MM.1S (cell line): ENCODE results near the gene PTPRD.

Experiments
- DNase-seq: peaks from one replicate; pipeline ENCODE4 v3.0.0-alpha.2; 2015
- H2AFZ ChIP-seq: fragments of 300-600 bp; sonication (generic); 2 replicates; pipeline ENCODE4 v1.6.0; 2016; ENCODE audit warnings: antibody characterized with exemption, low read length
- H3F3A ChIP-seq: fragments of 300-600 bp; sonication (generic); 2 replicates; pipeline ENCODE4 v1.6.1; 2016; ENCODE audit warnings: mild to moderate bottlenecking, antibody characterized with exemption, low read length, moderate library complexity, mixed read lengths; ENCODE audit not compliant: insufficient read depth
- H3K27ac ChIP-seq: fragments of 300-600 bp; sonication (generic); 2 replicates; pipeline ENCODE4 v1.5.1; 2016; ENCODE audit warnings: mild to moderate bottlenecking, low read length
- H3K27me3 ChIP-seq: fragments of 300-600 bp; sonication (generic); replicated peaks from 2 replicates; pipeline ENCODE4 v1.6.0; 2016; ENCODE audit warnings: low read length; ENCODE audit not compliant: insufficient read depth
- H3K36me3 ChIP-seq: fragments of 300-600 bp; sonication (generic); replicated peaks from 2 replicates; pipeline ENCODE4 v1.6.1; 2016; ENCODE audit warnings: mild to moderate bottlenecking, low read length, mixed read lengths; ENCODE audit not compliant: insufficient read depth
- H3K4me1 ChIP-seq: fragments of 300-600 bp; sonication (generic); 2 replicates; pipeline ENCODE4 v1.6.1; 2016; ENCODE audit warnings: low read length, mixed read lengths
- H3K4me2 ChIP-seq: fragments of 300-600 bp; sonication (generic); 2 replicates; pipeline ENCODE4 v1.6.0; 2016; ENCODE audit warnings: low read depth, low read length
- H3K4me3 ChIP-seq: fragments of 300-600 bp; sonication (generic); 2 replicates; pipeline ENCODE4 v1.5.1; 2016; ENCODE audit warnings: low read length, mixed read lengths
- H3K79me2 ChIP-seq: fragments of 300-600 bp; sonication (generic); 2 replicates; pipeline ENCODE4 v1.6.1; 2016; ENCODE audit warnings: mixed run types, low read length, mixed read lengths
- H3K9ac ChIP-seq: fragments of 300-600 bp; sonication (generic); 2 replicates; pipeline ENCODE4 v1.6.1; 2016; ENCODE audit warnings: low read length, mixed read lengths
- H3K9me2 ChIP-seq: fragments of 300-600 bp; sonication (generic); replicated peaks from 2 replicates; pipeline ENCODE4 v1.6.1; 2016; ENCODE audit warnings: mild to moderate bottlenecking, low read length, mixed read lengths; ENCODE audit not compliant: insufficient read depth
- H3K9me3 ChIP-seq: fragments of 300-600 bp; sonication (generic); replicated peaks from 2 replicates; pipeline ENCODE4 v1.6.1; 2016; ENCODE audit warnings: mild to moderate bottlenecking, low read length, mixed read lengths; ENCODE audit not compliant: insufficient read depth
- H4K20me1 ChIP-seq: fragments of 300-600 bp; sonication (generic); 2 replicates; pipeline ENCODE4 v1.6.1; 2016; ENCODE audit warnings: mild to moderate bottlenecking, low read length, moderate library complexity, mixed read lengths; ENCODE audit not compliant: insufficient read depth
- EZH2 ChIP-seq: fragments of 300-600 bp; sonication (generic); optimal IDR thresholded peaks from 2 replicates; pipeline ENCODE3; 2017; ENCODE audit warnings: low read depth, mild to moderate bottlenecking, antibody characterized with exemption, low read length, mixed read lengths
- EZH2phosphoT487 ChIP-seq: fragments of 300-600 bp; sonication (generic); IDR thresholded peaks from 2 replicates; pipeline ENCODE4 v1.6.1; 2018; ENCODE audit warnings: antibody characterized with exemption, low read length
- TF ChIP-seq, protein P1 (sequence below): fragments of 300-600 bp; sonication (generic); IDR thresholded peaks from 2 replicates; pipeline ENCODE4 v1.5.1; 2016; ENCODE audit warnings: antibody characterized with exemption, low read length, mixed read lengths

PTPRD gene

DNA sequence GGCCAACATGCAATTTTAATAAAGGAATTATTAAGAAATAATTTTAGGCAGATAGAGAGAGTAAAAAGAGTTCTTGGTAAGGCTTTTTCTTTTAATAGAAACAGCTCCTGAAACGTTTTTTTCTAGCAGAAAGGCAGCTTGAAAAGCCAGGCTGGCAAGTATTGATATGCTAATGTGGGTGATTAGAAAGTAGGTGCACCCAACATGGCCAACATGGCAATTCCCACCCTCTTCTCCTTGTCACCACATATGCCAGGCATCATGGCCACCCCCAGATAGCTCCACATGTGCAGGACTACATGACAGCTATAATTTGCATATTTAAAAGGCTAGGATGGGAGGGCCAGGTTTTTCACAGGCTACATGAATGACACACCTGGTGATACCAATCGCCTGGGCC lies 615.2 kb downstream of the PTPRD start:
- peaks cover 8% of the 10 kb centered on the region for H3K27me3 ChIP-seq
- H3K4me2 ChIP-seq = no peak overlapping the region
- 0 out of 2 replicates have a peak, but pooled peaks cover 9% of the 10 kb centered on the region for H3K4me1 ChIP-seq
- no peak overlapping the region for H2AFZ ChIP-seq
- DNase-seq = no peak
- no peaks in the 10 kb centered on the region for H3K9me3 ChIP-seq
- no peaks in the 10 kb centered on the region for H3K79me2 ChIP-seq
- H3K9me2 ChIP-seq = no peaks in the 10 kb centered on the region
- H3F3A ChIP-seq = 0 out of 2 replicates have a peak, but pooled peaks cover 2% of the 10 kb centered on the region
- no peak overlapping the region for H3K4me3 ChIP-seq
- H4K20me1 ChIP-seq = no peaks in the 10 kb centered on the region
- H3K9ac ChIP-seq = no peak overlapping the region
- TF ChIP-seq EZH2phosphoT487 (no peak), EZH2 (no peak)
- TF ChIP-seq, protein P1, sequence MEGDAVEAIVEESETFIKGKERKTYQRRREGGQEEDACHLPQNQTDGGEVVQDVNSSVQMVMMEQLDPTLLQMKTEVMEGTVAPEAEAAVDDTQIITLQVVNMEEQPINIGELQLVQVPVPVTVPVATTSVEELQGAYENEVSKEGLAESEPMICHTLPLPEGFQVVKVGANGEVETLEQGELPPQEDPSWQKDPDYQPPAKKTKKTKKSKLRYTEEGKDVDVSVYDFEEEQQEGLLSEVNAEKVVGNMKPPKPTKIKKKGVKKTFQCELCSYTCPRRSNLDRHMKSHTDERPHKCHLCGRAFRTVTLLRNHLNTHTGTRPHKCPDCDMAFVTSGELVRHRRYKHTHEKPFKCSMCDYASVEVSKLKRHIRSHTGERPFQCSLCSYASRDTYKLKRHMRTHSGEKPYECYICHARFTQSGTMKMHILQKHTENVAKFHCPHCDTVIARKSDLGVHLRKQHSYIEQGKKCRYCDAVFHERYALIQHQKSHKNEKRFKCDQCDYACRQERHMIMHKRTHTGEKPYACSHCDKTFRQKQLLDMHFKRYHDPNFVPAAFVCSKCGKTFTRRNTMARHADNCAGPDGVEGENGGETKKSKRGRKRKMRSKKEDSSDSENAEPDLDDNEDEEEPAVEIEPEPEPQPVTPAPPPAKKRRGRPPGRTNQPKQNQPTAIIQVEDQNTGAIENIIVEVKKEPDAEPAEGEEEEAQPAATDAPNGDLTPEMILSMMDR = no peak
- H3K36me3 ChIP-seq = no peaks in the 10 kb centered on the region
- no peak overlapping the region for H3K27ac ChIP-seq

DNA sequence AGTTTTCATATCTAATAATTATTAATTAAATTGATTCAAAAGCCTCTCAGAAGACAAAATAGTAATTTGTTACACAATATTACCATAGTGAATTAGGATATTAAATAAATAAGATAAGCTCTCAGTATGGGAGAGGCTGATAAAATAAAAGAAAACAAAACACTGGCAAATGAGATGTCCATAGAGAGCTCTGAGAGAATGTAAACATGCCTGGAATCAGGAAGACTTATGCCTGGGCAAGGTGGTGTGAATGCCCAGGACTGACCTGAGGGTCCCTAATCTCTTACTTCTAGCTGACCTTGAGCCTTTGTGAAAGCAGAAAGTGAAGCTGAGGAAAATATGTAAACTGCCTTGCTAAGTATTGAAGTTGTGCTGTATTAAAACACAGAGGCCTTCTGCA lies 616.5 kb downstream of the PTPRD start:
- Histone ChIP-seq H3K27ac (no peak overlapping the region), H3K4me2 (no peak overlapping the region), H2AFZ (no peak overlapping the region), H4K20me1 (no peaks in the 10 kb centered on the region), H3K36me3 (no peaks in the 10 kb centered on the region), H3K9me2 (no peaks in the 10 kb centered on the region), H3K79me2 (no peaks in the 10 kb centered on the region), H3K4me3 (no peak overlapping the region), H3F3A (0 out of 2 replicates have a peak, but pooled peaks cover 2% of the 10 kb centered on the region), H3K9ac (no peak overlapping the region), H3K27me3 (peaks cover 8% of the 10 kb centered on the region), H3K9me3 (no peaks in the 10 kb centered on the region), H3K4me1 (0 out of 2 replicates have a peak, but pooled peaks cover 9% of the 10 kb centered on the region)
- TF ChIP-seq, protein P1 = no peak
- TF ChIP-seq EZH2phosphoT487 = no peak
- no peak for TF ChIP-seq EZH2
- DNase-seq = no peak

DNA sequence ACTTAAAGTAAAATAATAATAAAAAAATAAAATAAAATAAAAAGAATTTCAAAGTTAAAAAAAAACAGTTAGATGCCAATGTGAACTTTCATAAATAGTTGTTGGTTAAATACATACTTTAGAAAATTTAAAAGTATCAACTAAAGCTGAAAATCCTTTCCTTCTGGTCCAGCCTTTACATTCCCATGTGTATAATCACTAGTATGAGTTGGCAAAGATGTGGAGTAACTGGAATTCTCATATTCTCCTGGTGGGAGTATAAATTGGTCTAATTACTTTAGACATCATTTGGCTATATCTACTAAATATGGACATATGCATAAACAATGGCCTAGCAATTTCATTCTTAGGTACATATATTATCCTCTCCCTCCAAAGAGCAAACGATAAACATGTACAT lies 619.9 kb downstream of the PTPRD start:
- 0 out of 2 replicates have a peak, but pooled peaks cover 3% of the 10 kb centered on the region for H3K4me1 ChIP-seq
- H2AFZ ChIP-seq = no peak overlapping the region
- no peak for DNase-seq
- no peak for TF ChIP-seq EZH2phosphoT487
- TF ChIP-seq, protein P1 = no peak
- no peak for TF ChIP-seq EZH2
- no peak overlapping the region for H3K4me3 ChIP-seq
- H3K9me3 ChIP-seq = no peaks in the 10 kb centered on the region
- H3K79me2 ChIP-seq = no peaks in the 10 kb centered on the region
- H3K4me2 ChIP-seq = no peak overlapping the region
- H3K9me2 ChIP-seq = no peaks in the 10 kb centered on the region
- H3K9ac ChIP-seq = no peak overlapping the region
- no peak overlapping the region for H3K27ac ChIP-seq
- H4K20me1 ChIP-seq = no peaks in the 10 kb centered on the region
- no peaks in the 10 kb centered on the region for H3F3A ChIP-seq
- H3K27me3 ChIP-seq = no peaks in the 10 kb centered on the region
- H3K36me3 ChIP-seq = no peaks in the 10 kb centered on the region
